HG02571 (cell line): Measurements from ENCODE around the gene ATXN7.

Source experiments
- ATAC-seq: cut with Tn5 transposase; IDR thresholded peaks from one replicate; pipeline ENCODE4 v1.9.1; 2021; ENCODE audit warnings: mild to moderate bottlenecking, moderate library complexity; ENCODE audit not compliant: unreplicated experiment

Gene ATXN7

GRCh38 chr3:64011685-64012084 lies 148.0 kb downstream of the ATXN7 start:
- no peak for ATAC-seq

DNA sequence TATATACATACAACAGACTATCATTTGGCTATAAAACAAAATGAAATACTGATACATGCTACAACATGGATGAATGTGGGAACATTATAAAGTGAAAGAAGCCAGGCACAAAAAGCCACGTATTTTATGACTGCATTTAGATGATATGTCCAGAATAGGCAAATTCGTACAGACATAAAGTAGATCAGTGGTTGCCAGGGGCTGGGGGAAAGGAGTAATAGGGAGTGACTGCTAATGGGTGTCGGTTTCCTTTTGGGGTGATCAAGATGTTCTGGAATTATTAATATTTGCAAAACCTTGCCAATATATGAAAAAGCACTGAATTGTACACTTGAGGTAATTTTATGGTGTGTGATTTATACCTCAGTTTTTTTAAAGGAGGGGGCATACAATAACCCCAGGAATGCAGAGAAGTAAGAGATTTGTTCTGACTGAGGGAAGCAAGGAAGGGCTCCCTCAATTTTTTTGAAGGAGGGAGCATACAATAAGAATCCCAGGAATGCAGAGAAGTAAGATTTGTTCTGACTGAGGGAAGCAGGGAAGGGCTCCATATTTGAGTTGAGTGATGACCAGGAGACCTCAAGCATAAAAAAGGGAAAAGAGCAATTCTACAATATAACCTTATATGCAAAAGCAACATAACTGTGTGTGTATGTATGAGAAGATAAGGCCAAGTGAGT lies 153.4 kb downstream of the ATXN7 start:
- no peak for ATAC-seq

DNA sequence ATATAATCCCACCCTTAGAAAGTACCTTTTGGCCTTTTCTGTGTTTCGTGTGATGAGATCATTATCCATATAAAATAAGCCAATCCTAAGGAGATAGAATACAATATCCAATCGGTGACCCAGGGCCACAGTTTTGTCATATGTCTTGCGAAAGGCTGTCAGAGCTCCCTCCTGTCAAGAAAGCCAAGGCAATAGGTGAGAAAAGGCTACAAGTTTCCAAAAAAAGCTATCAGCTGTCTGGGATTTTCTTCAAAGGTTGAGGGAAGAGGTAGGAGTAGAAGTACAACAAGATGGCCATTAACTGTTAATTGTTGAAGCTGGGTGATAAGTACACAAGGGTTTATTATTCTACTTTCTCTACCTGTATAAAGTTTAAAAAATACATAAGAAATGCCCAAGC lies 155.6 kb downstream of the ATXN7 start:
- ATAC-seq = no peak

GRCh38 chr3:64019879-64020278 lies 156.2 kb downstream of the ATXN7 start:
- no peak for ATAC-seq

DNA sequence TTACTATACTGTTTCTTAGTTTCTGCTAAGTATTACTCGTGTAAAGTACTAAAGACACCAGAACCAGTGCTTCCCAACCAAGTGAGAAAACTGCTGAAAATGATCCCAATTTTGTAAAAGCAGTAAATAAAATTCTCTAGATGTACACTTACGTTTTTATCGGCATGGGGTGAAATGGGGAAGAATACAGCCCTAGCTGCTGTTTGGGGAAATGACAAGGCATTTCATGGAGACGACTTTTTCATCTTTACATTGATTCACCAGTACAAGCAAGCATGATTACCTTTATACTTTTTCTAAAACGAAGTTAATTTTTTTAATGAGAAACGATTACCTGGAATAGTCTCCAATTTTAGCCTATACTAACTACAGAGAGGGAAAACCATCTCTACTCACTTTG lies 158.3 kb downstream of the ATXN7 start:
- ATAC-seq = no peak

- ATAC-seq = no peak
Observed at GRCh38 chr3:64022451-64023186, 159.0 kb downstream of the ATXN7 start.

GRCh38 chr3:64023187-64023860 lies 159.7 kb downstream of the ATXN7 start, which contains the start of gene PSMD6:
PSMD6 (minus strand) TSS chr3:64023494; CDS start chr3:64023419, 75 bp downstream.
- ATAC-seq = peak; percentile 98

GRCh38 chr3:64023861-64024223 lies 160.2 kb downstream of the ATXN7 start:
- ATAC-seq = no peak

DNA sequence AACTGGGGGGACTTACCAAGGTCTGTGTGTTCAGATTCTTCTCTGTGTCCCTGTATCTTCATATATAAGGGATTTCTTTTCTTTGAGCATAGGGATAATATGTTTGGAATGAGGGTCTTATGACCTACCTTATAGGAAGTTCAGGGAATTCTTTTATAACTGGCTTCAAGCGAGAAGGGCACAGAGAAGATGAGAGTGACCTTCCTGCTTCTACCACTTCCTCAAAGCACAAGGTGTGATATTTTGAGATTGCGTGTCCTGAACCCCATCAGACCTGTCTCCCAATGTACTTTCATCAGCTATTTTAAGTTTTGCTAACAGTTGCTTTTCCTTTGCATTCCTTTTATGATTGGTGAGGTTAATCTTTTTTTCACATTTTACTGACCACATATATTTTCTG lies 162.7 kb downstream of the ATXN7 start:
- no peak for ATAC-seq

DNA sequence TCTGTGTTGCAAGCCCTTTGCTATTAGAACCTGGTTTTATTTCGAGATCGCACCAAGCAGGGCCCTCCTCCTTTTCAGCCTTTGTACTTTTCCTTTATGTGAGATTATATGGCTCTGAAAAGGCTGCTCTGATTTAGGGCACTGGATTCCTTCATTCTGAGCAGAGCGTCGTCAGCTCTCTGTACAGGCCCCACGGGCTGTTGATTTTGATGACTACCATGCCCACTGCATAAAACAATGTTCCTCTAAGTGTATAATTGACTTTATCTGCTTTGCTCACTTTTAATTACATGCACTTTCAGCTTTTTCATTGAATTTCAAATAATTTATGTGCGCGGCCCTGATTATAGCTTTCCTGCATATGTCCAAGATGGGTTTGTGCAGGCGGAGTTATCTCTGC lies 164.0 kb downstream of the ATXN7 start:
- ATAC-seq = no peak

DNA sequence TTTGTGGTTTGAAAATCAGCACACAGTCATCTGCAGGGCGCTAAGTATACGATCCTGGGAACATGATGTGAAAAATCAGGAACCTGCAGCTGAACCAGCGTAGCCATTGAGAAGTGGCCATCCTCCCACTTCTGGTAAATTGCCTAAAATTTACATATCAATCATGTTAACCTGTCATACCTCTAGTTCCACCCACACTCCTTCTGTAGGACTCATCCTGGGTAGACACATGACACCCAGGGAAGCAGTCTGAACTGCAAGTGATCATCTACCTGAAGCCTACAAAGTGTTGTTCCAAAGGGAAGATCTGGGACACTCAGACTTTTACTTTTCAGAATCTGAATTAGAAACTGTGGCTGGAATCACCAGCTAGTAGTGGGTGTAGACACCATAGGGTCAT lies 165.1 kb downstream of the ATXN7 start:
- ATAC-seq = no peak

DNA sequence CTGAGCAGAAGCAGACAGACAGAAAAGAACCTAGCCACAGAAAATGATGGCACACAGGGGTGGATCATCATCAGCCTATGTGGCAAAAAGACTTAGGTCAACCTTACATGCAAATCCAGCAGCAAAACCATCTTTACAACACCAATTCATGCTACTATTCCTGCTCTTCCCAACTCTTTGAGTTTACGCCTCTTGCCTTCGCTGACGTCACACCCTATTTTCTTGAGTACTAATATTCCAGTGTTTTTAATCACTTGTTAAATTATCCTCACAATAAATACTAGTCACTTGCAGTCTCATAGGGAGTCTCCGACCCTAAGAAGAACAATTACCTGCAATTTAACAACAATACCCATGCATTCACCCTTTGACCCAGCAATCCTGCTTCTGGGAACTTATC lies 165.6 kb downstream of the ATXN7 start:
- no peak for ATAC-seq

DNA sequence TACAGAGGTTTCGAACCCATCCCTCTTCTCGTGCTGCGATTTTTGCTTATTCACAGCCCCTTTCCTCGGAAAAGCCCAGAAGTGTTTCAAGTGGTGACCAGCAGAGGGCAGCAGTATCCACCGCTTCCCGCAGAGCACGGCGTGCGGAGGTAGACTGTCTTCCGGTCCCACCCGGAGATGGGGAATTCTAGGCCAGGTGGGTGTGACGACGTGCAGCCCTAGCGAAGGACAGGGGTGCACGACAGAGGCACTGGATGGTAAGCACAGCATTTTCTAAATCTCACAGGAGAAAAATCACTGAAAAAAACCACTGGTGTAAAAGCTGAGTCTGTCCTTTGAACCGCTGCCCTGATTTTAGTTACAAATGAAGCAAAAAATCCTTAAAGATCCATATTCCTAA lies 167.1 kb downstream of the ATXN7 start:
- ATAC-seq = peak; percentile 98

DNA sequence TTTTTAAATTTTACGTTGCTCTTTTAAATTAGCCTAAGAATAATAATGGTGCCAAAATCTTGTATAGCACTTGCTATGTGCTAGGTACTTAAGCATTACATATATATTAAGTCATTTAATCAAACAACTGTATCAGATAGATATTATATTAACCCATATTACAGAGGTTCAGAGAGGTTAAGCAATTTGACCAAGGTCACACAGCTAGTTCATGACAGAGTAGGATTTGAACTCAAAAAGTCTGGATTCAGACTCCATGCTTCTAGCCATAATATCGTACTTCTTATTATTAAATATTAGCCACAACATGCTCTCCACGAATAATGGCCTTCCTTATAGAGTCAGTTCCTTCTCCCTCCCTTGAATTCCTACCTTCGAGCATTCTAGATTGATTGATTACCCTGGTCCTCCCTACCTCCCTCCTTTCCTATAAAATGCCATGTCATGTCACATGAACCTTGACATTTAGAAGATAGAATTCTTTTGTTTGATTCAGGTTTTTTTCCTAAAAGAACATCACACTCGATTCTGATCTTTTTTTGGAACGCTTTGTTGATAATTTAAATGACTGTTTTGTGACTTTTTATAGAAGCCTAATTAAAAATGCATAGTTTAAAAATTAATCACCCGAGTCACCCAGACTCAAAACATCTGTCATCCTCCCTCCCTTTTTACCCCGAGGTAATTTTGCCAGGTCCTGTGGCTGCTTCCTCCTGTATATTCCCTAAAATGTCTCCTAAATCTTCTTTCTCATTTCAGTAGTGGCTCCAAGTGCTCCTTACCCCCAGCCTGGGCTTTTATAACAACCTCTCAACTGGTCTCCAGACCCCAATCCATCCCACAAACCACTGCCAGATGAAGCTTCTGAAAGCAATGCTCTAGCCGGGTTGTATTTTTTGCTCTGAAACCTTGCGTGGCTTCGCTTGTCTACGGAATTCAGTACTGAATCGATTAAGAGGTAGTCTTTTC lies 168.2 kb downstream of the ATXN7 start:
- ATAC-seq = no peak

- no peak for ATAC-seq
Observed at GRCh38 chr3:64033069-64033468, 169.4 kb downstream of the ATXN7 start.

DNA sequence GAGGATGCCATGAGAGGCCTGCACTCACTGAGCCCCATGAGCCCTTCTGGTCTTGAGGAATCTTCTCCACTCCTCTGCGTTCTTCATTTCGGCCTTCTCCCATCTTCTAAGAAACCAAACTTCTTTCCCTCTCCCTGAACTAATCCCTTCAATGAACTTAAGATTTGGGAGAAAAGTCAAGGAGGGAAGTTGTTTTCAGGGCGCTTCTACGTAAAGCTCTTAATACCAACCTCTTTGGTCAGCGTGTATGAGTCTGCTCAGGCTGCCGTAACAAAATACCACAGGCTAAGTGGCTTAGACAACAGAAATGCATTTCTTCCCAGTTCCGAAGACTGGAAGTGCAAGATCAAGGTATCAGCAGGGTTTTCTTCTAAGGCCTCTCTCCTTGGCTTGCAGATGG lies 173.4 kb downstream of the ATXN7 start:
- no peak for ATAC-seq

DNA sequence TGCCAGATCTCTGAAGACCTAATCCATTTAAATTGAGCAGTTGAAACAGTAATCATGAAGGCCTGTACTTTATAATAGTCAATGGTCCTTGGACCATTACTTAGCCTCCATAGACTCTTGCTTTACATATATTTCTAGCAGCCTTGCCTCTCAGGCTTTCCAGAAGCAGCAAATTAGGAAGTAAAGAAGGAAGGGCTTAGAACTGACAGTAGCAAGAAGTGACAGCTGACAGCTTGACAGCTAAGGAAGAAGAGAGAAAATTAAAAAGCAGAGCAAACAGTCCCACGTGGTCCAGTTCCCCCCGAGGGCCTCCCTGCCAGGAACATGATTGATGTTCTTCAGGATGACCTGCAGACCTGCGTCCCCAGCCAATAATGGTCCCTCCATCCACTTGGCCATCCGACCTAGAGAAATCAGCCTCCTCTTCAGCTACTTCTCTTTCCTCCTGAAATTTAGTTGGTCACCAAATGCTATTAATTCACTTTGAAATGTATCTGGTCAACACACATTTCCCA lies 174.6 kb downstream of the ATXN7 start:
- ATAC-seq = no peak

DNA sequence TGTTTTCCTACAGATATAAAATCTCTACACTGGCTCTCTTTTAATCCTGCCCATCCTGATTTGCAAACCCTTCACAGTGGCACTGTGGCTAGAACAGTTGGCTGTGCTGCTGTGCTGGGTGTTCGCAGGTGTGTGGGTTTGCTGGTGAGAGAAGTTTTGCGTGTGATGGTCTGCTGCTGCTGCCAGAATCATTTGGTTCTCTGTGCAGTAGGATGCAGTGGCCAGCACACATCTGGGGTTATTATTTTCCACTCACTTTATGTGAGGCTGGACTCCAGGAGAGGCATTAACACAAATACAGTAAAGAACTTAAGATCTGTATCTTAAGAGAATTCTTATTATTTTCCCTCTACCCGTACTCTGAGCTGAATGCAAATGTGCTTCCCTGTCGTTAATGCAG lies 175.7 kb downstream of the ATXN7 start:
- ATAC-seq = no peak

DNA sequence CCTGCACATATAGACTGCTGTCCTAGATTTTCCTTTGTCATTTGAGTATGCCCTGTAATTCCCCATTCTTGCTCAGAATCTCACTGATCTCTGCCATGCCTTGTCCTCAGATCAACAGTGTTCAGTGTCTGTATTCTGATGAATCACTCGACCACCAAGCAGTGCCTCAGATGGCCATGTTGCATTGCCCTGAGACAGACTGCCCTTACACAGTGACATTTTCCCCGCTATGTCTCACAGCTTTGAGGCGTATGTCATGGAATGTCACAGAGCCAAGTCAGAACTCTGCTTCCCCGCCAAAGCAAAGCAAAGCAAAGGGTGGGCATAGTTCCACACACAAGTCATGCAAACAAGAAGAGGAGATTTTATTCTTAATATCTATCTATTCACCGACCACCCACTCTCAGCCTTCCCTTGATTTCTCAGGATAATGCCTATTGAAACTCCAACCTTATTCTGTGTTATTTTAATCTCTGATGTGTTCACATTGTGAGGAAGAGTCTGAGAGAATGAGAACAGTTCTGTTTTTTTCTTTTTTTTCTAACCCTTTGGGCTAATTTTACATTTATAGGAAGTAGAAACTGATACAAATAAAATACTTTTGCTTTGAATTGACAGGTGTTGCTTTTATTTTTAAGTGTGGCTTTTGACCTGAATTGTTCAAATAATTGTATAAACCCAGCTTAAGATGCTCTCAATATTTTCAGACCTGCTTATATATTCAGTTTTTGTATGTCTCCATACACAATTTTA lies 176.5 kb downstream of the ATXN7 start:
- no peak for ATAC-seq

GRCh38 chr3:64042952-64043351 lies 179.3 kb downstream of the ATXN7 start:
- no peak for ATAC-seq
